ENCODE measurements around the gene ZFAND2A.
"Not testable (repeated sequence)": the region's sequence is repeated elsewhere in the genome, so short reads cannot be mapped to it uniquely, and the experiment has no call there.

Gene ZFAND2A

GRCh38 chr7:1151156-1151555, 8.8 kb downstream of the ZFAND2A start:
- Mint-ChIP-seq H3K27me3 (ENCODE audit: low read depth) (no peaks in the 10 kb centered on the region), H3K36me3 (ENCODE audit: low read depth) (peaks cover 39% of the 10 kb centered on the region), H3K27ac (no peak overlapping the region), H3K9me3 (no peaks in the 10 kb centered on the region), H3K4me1 (ENCODE audit: low read depth) (no peaks in the 10 kb centered on the region), H3K4me3 (no peak overlapping the region)
- DNase-seq (ENCODE audit: low spot score) = no peak

- Mint-ChIP-seq H3K4me3 (no peak overlapping the region), H3K27me3 (ENCODE audit: low read depth) (no peaks in the 10 kb centered on the region), H3K9me3 (no peaks in the 10 kb centered on the region), H3K4me1 (ENCODE audit: low read depth) (no peaks in the 10 kb centered on the region), H3K27ac (no peak overlapping the region), H3K36me3 (ENCODE audit: low read depth) (peaks cover 37% of the 10 kb centered on the region)
- no peak for DNase-seq (ENCODE audit: low spot score)
Measured at GRCh38 chr7:1150400-1151002, 9.5 kb downstream of the ZFAND2A start.

GRCh38 chr7:1149351-1149794, 10.6 kb downstream of the ZFAND2A start:
- peaks cover 27% of the 10 kb centered on the region for H3K36me3 Mint-ChIP-seq (ENCODE audit: low read depth)
- no peaks in the 10 kb centered on the region for H3K9me3 Mint-ChIP-seq
- no peaks in the 10 kb centered on the region for H3K27me3 Mint-ChIP-seq (ENCODE audit: low read depth)
- no peaks in the 10 kb centered on the region for H3K4me1 Mint-ChIP-seq (ENCODE audit: low read depth)
- DNase-seq (ENCODE audit: low spot score) = no peak
- H3K27ac Mint-ChIP-seq = no peak overlapping the region
- H3K4me3 Mint-ChIP-seq = no peak overlapping the region

- not testable (repeated sequence) for H3K27me3 Mint-ChIP-seq (ENCODE audit: low read depth); H3K4me3 Mint-ChIP-seq; H3K9me3 Mint-ChIP-seq; H3K27ac Mint-ChIP-seq; H3K4me1 Mint-ChIP-seq (ENCODE audit: low read depth); DNase-seq (ENCODE audit: low spot score)
- peaks cover 12% of the 10 kb centered on the region for H3K36me3 Mint-ChIP-seq (ENCODE audit: low read depth)
Measured at GRCh38 chr7:1147873-1148272, 12.1 kb downstream of the ZFAND2A start.

- Mint-ChIP-seq H3K9me3 (no peaks in the 10 kb centered on the region), H3K27ac (no peak overlapping the region), H3K4me3 (no peak overlapping the region), H3K27me3 (ENCODE audit: low read depth) (no peaks in the 10 kb centered on the region), H3K4me1 (ENCODE audit: low read depth) (no peaks in the 10 kb centered on the region), H3K36me3 (ENCODE audit: low read depth) (no peaks in the 10 kb centered on the region)
- DNase-seq (ENCODE audit: low spot score) = no peak
Measured at GRCh38 chr7:1144269-1144771, 15.7 kb downstream of the ZFAND2A start.

- H3K4me1 Mint-ChIP-seq (ENCODE audit: low read depth); H3K27ac Mint-ChIP-seq; H3K9me3 Mint-ChIP-seq; H3K4me3 Mint-ChIP-seq; DNase-seq (ENCODE audit: low spot score); H3K27me3 Mint-ChIP-seq (ENCODE audit: low read depth); H3K36me3 Mint-ChIP-seq (ENCODE audit: low read depth): not testable (repeated sequence)
Measured at GRCh38 chr7:1143031-1143430, 17.0 kb downstream of the ZFAND2A start.

- H3K4me3 Mint-ChIP-seq = no peak overlapping the region
- H3K27me3 Mint-ChIP-seq (ENCODE audit: low read depth) = no peaks in the 10 kb centered on the region
- H3K27ac Mint-ChIP-seq = no peak overlapping the region
- H3K9me3 Mint-ChIP-seq = no peaks in the 10 kb centered on the region
- no peaks in the 10 kb centered on the region for H3K36me3 Mint-ChIP-seq (ENCODE audit: low read depth)
- peaks cover 2% of the 10 kb centered on the region for H3K4me1 Mint-ChIP-seq (ENCODE audit: low read depth)
- DNase-seq (ENCODE audit: low spot score) = no peak
Measured at GRCh38 chr7:1142051-1142635, 17.9 kb downstream of the ZFAND2A start.

- Mint-ChIP-seq H3K9me3 (no peaks in the 10 kb centered on the region), H3K27me3 (ENCODE audit: low read depth) (no peaks in the 10 kb centered on the region), H3K27ac (no peak overlapping the region), H3K4me1 (ENCODE audit: low read depth) (peaks cover 6% of the 10 kb centered on the region), H3K4me3 (no peak overlapping the region), H3K36me3 (ENCODE audit: low read depth) (no peaks in the 10 kb centered on the region)
- DNase-seq (ENCODE audit: low spot score) = no peak
Measured at GRCh38 chr7:1141651-1142050, 18.3 kb downstream of the ZFAND2A start.

GRCh38 chr7:1140476-1141104, 19.4 kb downstream of the ZFAND2A start:
- DNase-seq (ENCODE audit: low spot score) = no peak
- Mint-ChIP-seq H3K9me3 (no peaks in the 10 kb centered on the region), H3K4me3 (no peak overlapping the region), H3K36me3 (ENCODE audit: low read depth) (no peaks in the 10 kb centered on the region), H3K27ac (no peak overlapping the region), H3K27me3 (ENCODE audit: low read depth) (no peaks in the 10 kb centered on the region), H3K4me1 (ENCODE audit: low read depth) (peaks cover 8% of the 10 kb centered on the region)

- DNase-seq (ENCODE audit: low spot score) = no peak
Measured at GRCh38 chr7:1137517-1138167, 22.4 kb downstream of the ZFAND2A start.

GRCh38 chr7:1136841-1137516, 23.0 kb downstream of the ZFAND2A start:
- Mint-ChIP-seq H3K4me1 (ENCODE audit: low read depth) (peaks cover 8% of the 10 kb centered on the region), H3K27ac (peak overlapping the region; percentile 89), H3K36me3 (ENCODE audit: low read depth) (no peaks in the 10 kb centered on the region), H3K27me3 (ENCODE audit: low read depth) (no peaks in the 10 kb centered on the region), H3K9me3 (no peaks in the 10 kb centered on the region), H3K4me3 (peak overlapping the region; percentile 81)
- no peak for DNase-seq (ENCODE audit: low spot score)

More at GRCh38 chr7:1137517-1138167, 22.4 kb downstream of the ZFAND2A start:
- Mint-ChIP-seq H3K4me3 (peak overlapping the region; percentile 85), H3K9me3 (no peaks in the 10 kb centered on the region), H3K27me3 (ENCODE audit: low read depth) (no peaks in the 10 kb centered on the region), H3K27ac (peak overlapping the region; percentile 94), H3K36me3 (ENCODE audit: low read depth) (no peaks in the 10 kb centered on the region), H3K4me1 (ENCODE audit: low read depth) (peaks cover 8% of the 10 kb centered on the region)

GRCh38 chr7:1134951-1135350, 25.0 kb downstream of the ZFAND2A start:
- Mint-ChIP-seq H3K4me3 (no peak overlapping the region), H3K27me3 (ENCODE audit: low read depth) (no peaks in the 10 kb centered on the region), H3K36me3 (ENCODE audit: low read depth) (peaks cover 1% of the 10 kb centered on the region), H3K4me1 (ENCODE audit: low read depth) (peaks cover 8% of the 10 kb centered on the region), H3K27ac (no peak overlapping the region), H3K9me3 (no peaks in the 10 kb centered on the region)
- DNase-seq (ENCODE audit: low spot score) = no peak

- no peaks in the 10 kb centered on the region for H3K9me3 Mint-ChIP-seq
- no peaks in the 10 kb centered on the region for H3K27me3 Mint-ChIP-seq (ENCODE audit: low read depth)
- no peak overlapping the region for H3K4me3 Mint-ChIP-seq
- peaks cover 1% of the 10 kb centered on the region for H3K4me1 Mint-ChIP-seq (ENCODE audit: low read depth)
- no peak overlapping the region for H3K27ac Mint-ChIP-seq
- no peak for DNase-seq (ENCODE audit: low spot score)
- H3K36me3 Mint-ChIP-seq (ENCODE audit: low read depth) = peaks cover 1% of the 10 kb centered on the region
Measured at GRCh38 chr7:1131471-1132265, 28.3 kb downstream of the ZFAND2A start.
